ENCODE measurements around the gene SHISAL2A. TPM values are rescaled to one million over a fixed set of nuclear protein-coding genes. Genes with fewer than 3 reads are reported as not detected.
A peak's percentile ranks its signal among the peaks of the same experiment; 100 is the strongest.

The SHISAL2A gene
- total RNA-seq, 1 donor, result not detected

- Histone ChIP-seq H3K9me3 (ENCODE audit: low read depth, low read length) (no peaks in the 10 kb centered on the region), H3K4me3 (ENCODE audit: insufficient read depth, low read length) (peak overlapping the region; percentile 40), H3K4me1 (ENCODE audit: insufficient read depth, low read length) (no peaks in the 10 kb centered on the region), H4K20me1 (ENCODE audit: insufficient read depth, low read length) (no peaks in the 10 kb centered on the region), H3K79me2 (ENCODE audit: insufficient read depth, low read length) (no peaks in the 10 kb centered on the region), H3K36me3 (ENCODE audit: insufficient read depth, low read length) (no peaks in the 10 kb centered on the region), H3K4me2 (ENCODE audit: insufficient read depth, low read length) (peak overlapping the region; percentile 48), H3K27ac (ENCODE audit: low read depth, low read length) (no peak overlapping the region), H3K27me3 (ENCODE audit: insufficient read depth, low read length) (peaks cover 38% of the 10 kb centered on the region), H2AFZ (ENCODE audit: low read length) (no peak overlapping the region)
- no peak for TF ChIP-seq CTCF (IDR thresholded peaks at IDR 0.05; ENCODE audit: extremely low read depth, low read depth, low read length)
- DNase-seq (ENCODE audit: insufficient read length, low spot score, missing footprints), result peak; percentile 53
Observed at GRCh38 chr1:52633291-52633754, 355 bp downstream of the SHISAL2A start.

GRCh38 chr1:52634111-52634510 lies 1.1 kb downstream of the SHISAL2A start:
- Histone ChIP-seq H3K79me2 (ENCODE audit: insufficient read depth, low read length) (no peaks in the 10 kb centered on the region), H3K4me1 (ENCODE audit: insufficient read depth, low read length) (no peaks in the 10 kb centered on the region), H2AFZ (ENCODE audit: low read length) (no peak overlapping the region), H3K36me3 (ENCODE audit: insufficient read depth, low read length) (no peaks in the 10 kb centered on the region), H3K27ac (ENCODE audit: low read depth, low read length) (no peak overlapping the region), H3K4me3 (ENCODE audit: insufficient read depth, low read length) (no peak overlapping the region), H3K9me3 (ENCODE audit: low read depth, low read length) (no peaks in the 10 kb centered on the region), H3K27me3 (ENCODE audit: insufficient read depth, low read length) (peaks cover 38% of the 10 kb centered on the region), H3K4me2 (ENCODE audit: insufficient read depth, low read length) (no peak overlapping the region), H4K20me1 (ENCODE audit: insufficient read depth, low read length) (no peaks in the 10 kb centered on the region)
- DNase-seq (ENCODE audit: insufficient read length, low spot score, missing footprints), result no peak
- TF ChIP-seq CTCF (IDR thresholded peaks at IDR 0.05; ENCODE audit: extremely low read depth, low read depth, low read length), result no peak

- Histone ChIP-seq H3K27me3 (ENCODE audit: insufficient read depth, low read length) (peaks cover 38% of the 10 kb centered on the region), H3K4me3 (ENCODE audit: insufficient read depth, low read length) (no peak overlapping the region), H3K4me1 (ENCODE audit: insufficient read depth, low read length) (no peaks in the 10 kb centered on the region), H2AFZ (ENCODE audit: low read length) (no peak overlapping the region), H3K79me2 (ENCODE audit: insufficient read depth, low read length) (no peaks in the 10 kb centered on the region), H3K9me3 (ENCODE audit: low read depth, low read length) (no peaks in the 10 kb centered on the region), H3K27ac (ENCODE audit: low read depth, low read length) (no peak overlapping the region), H3K4me2 (ENCODE audit: insufficient read depth, low read length) (no peak overlapping the region), H3K36me3 (ENCODE audit: insufficient read depth, low read length) (no peaks in the 10 kb centered on the region), H4K20me1 (ENCODE audit: insufficient read depth, low read length) (no peaks in the 10 kb centered on the region)
- no peak for DNase-seq (ENCODE audit: insufficient read length, low spot score, missing footprints)
- no peak for TF ChIP-seq CTCF (IDR thresholded peaks at IDR 0.05; ENCODE audit: extremely low read depth, low read depth, low read length)
Observed at GRCh38 chr1:52635321-52636089, 2.5 kb downstream of the SHISAL2A start.
